Activated CD4-positive, alpha-beta T cell treated with anti-CD3 and anti-CD28 coated beads, Interleukin-2, amount 50 U/mL, for 1 hour (primary cell): ENCODE results near the gene MPZL1.
"Not testable (repeated sequence)": the region's sequence is repeated elsewhere in the genome, so short reads cannot be mapped to it uniquely, and the experiment has no call there.

Experiments used
- DNase-seq: peaks from one replicate; pipeline ENCODE4 v3.0.0-alpha.2; 2020

The MPZL1 gene

GRCh38 chr1:167782946-167783345, 61.2 kb downstream of the MPZL1 start:
- DNase-seq: no peak

GRCh38 chr1:167784876-167785550, 63.2 kb downstream of the MPZL1 start:
- DNase-seq: no peak

GRCh38 chr1:167786502-167786901, 64.7 kb downstream of the MPZL1 start:
- DNase-seq: no peak

- no peak for DNase-seq
These were observed 67.7 kb downstream of the MPZL1 start for GRCh38 chr1:167789501-167789900.

GRCh38 chr1:167790117-167790516, 68.3 kb downstream of the MPZL1 start:
- no peak for DNase-seq

- no peak for DNase-seq
These were observed 69.8 kb downstream of the MPZL1 start for GRCh38 chr1:167791281-167792187.

GRCh38 chr1:167792188-167792565, 70.4 kb downstream of the MPZL1 start:
- no peak for DNase-seq

GRCh38 chr1:167794043-167794442, 72.3 kb downstream of the MPZL1 start:
- DNase-seq: no peak

GRCh38 chr1:167795810-167796740, 74.3 kb downstream of the MPZL1 start:
- no peak for DNase-seq

- DNase-seq: no peak
These were observed 75.2 kb downstream of the MPZL1 start for GRCh38 chr1:167797015-167797414.

- no peak for DNase-seq
These were observed 77.2 kb downstream of the MPZL1 start for GRCh38 chr1:167798952-167799351.

- no peak for DNase-seq
These were observed 78.0 kb downstream of the MPZL1 start for GRCh38 chr1:167799747-167800146.

GRCh38 chr1:167800251-167800650, 78.5 kb downstream of the MPZL1 start:
- no peak for DNase-seq

- no peak for DNase-seq
These were observed 80.5 kb downstream of the MPZL1 start for GRCh38 chr1:167802235-167802634.

GRCh38 chr1:167803358-167804207, 81.8 kb downstream of the MPZL1 start:
- DNase-seq: peak; percentile 83

GRCh38 chr1:167805041-167805556, 83.3 kb downstream of the MPZL1 start:
- DNase-seq: no peak

- DNase-seq: not testable (repeated sequence)
These were observed 84.5 kb downstream of the MPZL1 start for GRCh38 chr1:167806235-167806634.

- DNase-seq: not testable (repeated sequence)
These were observed 84.9 kb downstream of the MPZL1 start for GRCh38 chr1:167806676-167807075.

GRCh38 chr1:167808104-167808503, 86.3 kb downstream of the MPZL1 start:
- no peak for DNase-seq

- DNase-seq: no peak
These were observed 86.9 kb downstream of the MPZL1 start for GRCh38 chr1:167808690-167809089.

- DNase-seq: no peak
These were observed 91.2 kb downstream of the MPZL1 start for GRCh38 chr1:167812972-167813371.

GRCh38 chr1:167815650-167816049, 93.9 kb downstream of the MPZL1 start:
- DNase-seq: no peak
